A549 (cell line): ENCODE measurements around the gene SUGCT. TPM values are rescaled to one million over a fixed set of nuclear protein-coding genes. Genes with fewer than 3 reads are reported as not detected.

ENCODE experiments used
- ATAC-seq, 2 experiments: fragments of 200-7000 bp in 1 of 2; fragments of >200 bp in 1 of 2; cut with Nextera tagmentation in 1 of 2; cut with Tn5 transposase in 1 of 2; 3 replicates each; pipeline versions ENCODE4 v1.8.0 to v1.9.1; 2018 to 2020; ENCODE audit warnings: mild to moderate bottlenecking in 1 of 2, moderate library complexity in 1 of 2
- CTCF ChIA-PET: fragments of 300-600 bp; sonication (Branson Sonifier 250); formaldehyde crosslinking; extraction: SDS; loops from one replicate; lab custom pipeline; 2021; ENCODE audit warnings: antibody characterized with exemption, inconsistent platforms; lab: Yijun Ruan, JAX
- POLR2A ChIA-PET: fragments of 350-600 bp; formaldehyde crosslinking; extraction: SDS; loops from one replicate; lab custom pipeline; 2021; ENCODE audit warnings: antibody characterized with exemption, inconsistent platforms; lab: Yijun Ruan, JAX
- DNase-seq, 2 experiments: peaks; one replicate each; pipeline versions ENCODE4 v3.0.0 to v3.0.0-alpha.2; 2011 to 2016; ENCODE audit warnings: low read depth in 1 of 2, low spot score in 1 of 2
- FAIRE-seq: peaks from 2 replicates; lab custom pipeline; 2011; peaks lifted over from hg19 to GRCh38; lab: Jason Lieb, UNC
- H3K27ac ChIP-seq, 2 experiments: fragments of >200 bp; sonication (Bioruptor Twin); formaldehyde crosslinking; 3 replicates each; pipeline ENCODE4 v1.5.1; 2016 to 2017
- H3K4me1 ChIP-seq: fragments of >200 bp; sonication (Bioruptor Twin); formaldehyde crosslinking; 3 replicates; pipeline ENCODE4 v1.6.1; 2016
- H3K4me2 ChIP-seq: fragments of >200 bp; sonication (Bioruptor Twin); formaldehyde crosslinking; 3 replicates; pipeline ENCODE4 v1.6.1; 2016
- H3K4me3 ChIP-seq: fragments of >200 bp; sonication (Bioruptor Twin); formaldehyde crosslinking; 3 replicates; pipeline ENCODE4 v1.5.1; 2016
- H3K9me3 ChIP-seq: fragments of >200 bp; sonication (Bioruptor Twin); formaldehyde crosslinking; 3 replicates; pipeline ENCODE4 v1.6.1; 2016
- BCL3 ChIP-seq: fragments of >200 bp; sonication (Bioruptor Twin); formaldehyde crosslinking; IDR thresholded peaks from 3 replicates; pipeline ENCODE4 v1.6.1; 2016
- CBX2 ChIP-seq: fragments of 200-600 bp; sonication (generic); IDR thresholded peaks from 2 replicates; pipeline ENCODE4 v1.6.1; 2016; ENCODE audit warnings: low read depth, mild to moderate bottlenecking, borderline replicate concordance
- CHD2 ChIP-seq: fragments of 150-350 bp; IDR thresholded peaks from 2 replicates; pipeline ENCODE4 v1.6.1; 2014; ENCODE audit warnings: low read length; ENCODE audit not compliant: partially characterized antibody
- CHD4 ChIP-seq: fragments of 200-600 bp; sonication (generic); IDR thresholded peaks from 2 replicates; pipeline ENCODE4 v1.6.1; 2016; ENCODE audit warnings: antibody characterized with exemption, mild to moderate bottlenecking, borderline replicate concordance
- CTCF ChIP-seq: fragments of >200 bp; sonication (Bioruptor Twin); formaldehyde crosslinking; IDR thresholded peaks from 3 replicates; pipeline ENCODE4 v1.5.1; 2016
- FOSL2 ChIP-seq, 2 experiments: fragments of 450-650 bp in 1 of 2; fragments of >200 bp in 1 of 2; sonication (Bioruptor Twin) in 1 of 2; formaldehyde crosslinking; IDR thresholded peaks; 2 replicates each; pipeline versions ENCODE4 v1.5.0 to v1.6.1; 2016 to 2020; ENCODE audit warnings: mild to moderate bottlenecking in 1 of 2, moderate library complexity in 1 of 2
- GATA3 ChIP-seq: IDR thresholded peaks from 2 replicates; pipeline ENCODE4 v1.6.1; 2012; ENCODE audit warnings: borderline replicate concordance
- HEYL ChIP-seq: fragments of 250-450 bp; sonication (Bioruptor Pico); IDR thresholded peaks from 2 replicates; pipeline ENCODE4 v1.8.0; 2021; ENCODE audit warnings: mild to moderate bottlenecking, moderate library complexity
- HOXB13 ChIP-seq: fragments of 250-450 bp; sonication (Bioruptor Pico); IDR thresholded peaks from 2 replicates; pipeline ENCODE4 v1.5.0; 2020; ENCODE audit warnings: low read depth, mild to moderate bottlenecking, moderate library complexity
- HOXB5 ChIP-seq: fragments of 250-450 bp; sonication (Bioruptor Pico); IDR thresholded peaks from 2 replicates; pipeline ENCODE4 v1.5.0; 2020; ENCODE audit warnings: mild to moderate bottlenecking, moderate library complexity
- JUN ChIP-seq, 2 experiments: fragments of >200 bp; sonication (Bioruptor Twin); formaldehyde crosslinking; IDR thresholded peaks; 2 replicates in 1 of 2; 3 replicates in 1 of 2; pipeline ENCODE4 v1.6.1; 2016 to 2017
- JUNB ChIP-seq: fragments of >200 bp; sonication (Bioruptor Twin); formaldehyde crosslinking; IDR thresholded peaks from 2 replicates; pipeline ENCODE4 v1.6.1; 2016
- KDM5A ChIP-seq: fragments of 200-600 bp; sonication (generic); IDR thresholded peaks from 2 replicates; pipeline ENCODE4 v1.6.1; 2016; ENCODE audit warnings: antibody characterized with exemption, mild to moderate bottlenecking
- MAFK ChIP-seq: fragments of 450-650 bp; IDR thresholded peaks from 2 replicates; pipeline ENCODE4 v1.6.1; 2014; ENCODE audit not compliant: partially characterized antibody
- MAZ ChIP-seq: fragments of 150-350 bp; IDR thresholded peaks from 2 replicates; pipeline ENCODE4 v1.6.1; 2014; ENCODE audit warnings: antibody characterized with exemption, low read depth, low read length, borderline replicate concordance
- NPAS2 ChIP-seq: fragments of 250-450 bp; sonication (Bioruptor Pico); IDR thresholded peaks from 2 replicates; pipeline ENCODE4 v1.8.0; 2022; ENCODE audit warnings: mild to moderate bottlenecking, moderate library complexity, borderline replicate concordance
- POLR2AphosphoS2 ChIP-seq: conservative IDR thresholded peaks from 2 replicates; pipeline ENCODE4 v1.6.1; 2012; ENCODE audit warnings: low read length, improper control_type of control experiment, inconsistent platforms
- RAD21 ChIP-seq, 2 experiments: fragments of >200 bp in 1 of 2; sonication (Bioruptor Twin) in 1 of 2; formaldehyde crosslinking in 1 of 2; IDR thresholded peaks in 1 of 2; conservative IDR thresholded peaks in 1 of 2; 2 replicates in 1 of 2; 3 replicates in 1 of 2; pipeline ENCODE4 v1.6.1; 2012 to 2018; ENCODE audit warnings: inconsistent platforms in 1 of 2
- RCOR1 ChIP-seq: fragments of 150-350 bp; IDR thresholded peaks from 2 replicates; pipeline ENCODE4 v1.6.1; 2014; ENCODE audit warnings: antibody characterized with exemption, low read length, low read depth
- SREBF2 ChIP-seq: fragments of 450-650 bp; IDR thresholded peaks from 2 replicates; pipeline ENCODE4 v1.6.1; 2014; ENCODE audit warnings: mild to moderate bottlenecking, moderate library complexity
- TP53 ChIP-seq: fragments of 250-450 bp; sonication (Bioruptor Pico); IDR thresholded peaks from 2 replicates; pipeline ENCODE4 v1.5.0; 2021; ENCODE audit warnings: mild to moderate bottlenecking, moderate library complexity
- ZFP36 ChIP-seq: fragments of 450-650 bp; IDR thresholded peaks from 2 replicates; pipeline ENCODE4 v1.6.1; 2014; ENCODE audit warnings: borderline replicate concordance; ENCODE audit not compliant: partially characterized antibody
- WGBS: methylation state at CpG from one replicate; pipeline ENCODE4 v1.1.6; 2017; ENCODE audit errors: missing lambda C conversion rate; 5-methylcytosine and 5-hydroxymethylcytosine counted together
- polyA plus RNA-seq, 4 experiments: library from polyadenylated mRNA; depleted of rRNA in 3 of 4; stranded (reverse); fragments of >200 nt; fragmentation: RNase III in 1 of 4; extraction: RNeasy Plus Mini Kit Qiagen cat#74134 plus additional on column Dnase treatment in 1 of 4; gene quantifications; 2 replicates in 3 of 4; 3 replicates in 1 of 4; pipeline ENCODE4 v1.2.3, GENCODE V29; 2011 to 2017
- TF ChIP-seq, protein P1 (sequence below): fragments of >200 bp; sonication (Bioruptor Twin); formaldehyde crosslinking; IDR thresholded peaks from 2 replicates; pipeline ENCODE4 v1.6.1; 2016
- TF ChIP-seq, protein P2 (sequence below): IDR thresholded peaks from 2 replicates; pipeline ENCODE4 v1.6.1; 2012
- TF ChIP-seq, protein P3 (sequence below): fragments of 450-650 bp; IDR thresholded peaks from 2 replicates; pipeline ENCODE4 v1.6.1; 2014; ENCODE audit warnings: antibody characterized with exemption

SUGCT gene
- polyA plus RNA-seq, 2 of the 4 experiments (the other 2 are of a cell fraction), result 1.4 to 1.6 TPM

DNA sequence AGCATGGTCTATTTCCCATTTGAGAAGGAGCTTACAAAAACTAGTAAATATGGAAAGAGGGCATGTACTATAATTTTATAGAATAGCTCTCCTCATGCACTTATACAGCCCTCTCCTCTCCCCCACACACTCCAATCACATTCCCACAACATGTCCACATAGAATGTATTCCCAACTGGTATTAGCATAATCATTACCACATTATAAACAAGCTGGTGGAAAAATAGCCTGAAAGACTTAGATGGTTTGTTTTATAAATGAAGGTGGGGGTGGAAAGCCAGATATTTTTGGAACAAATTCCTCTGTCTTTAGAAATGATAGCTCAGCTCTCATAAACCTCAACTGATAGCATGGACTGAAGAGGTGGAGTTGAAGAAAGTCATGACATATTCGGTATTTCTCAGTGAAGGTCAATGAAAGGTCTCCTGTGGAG is 410.1 kb downstream of the SUGCT start:
- ChIA-PET CTCF (interaction anchor here (0.6 kb wide), 1 partner anchor 172 kb away, joined by 3 read pairs; no protein-coding TSS in a partner anchor), POLR2A (no interaction called here)
- DNase-seq, result no peak
- no peak overlapping the region for H3K4me2 ChIP-seq
- no peak for FAIRE-seq
- no peaks in the 10 kb centered on the region for H3K4me1 ChIP-seq
- ATAC-seq, result no peak
- no peak overlapping the region for H3K27ac ChIP-seq
- no peak overlapping the region for H3K4me3 ChIP-seq
- no peaks in the 10 kb centered on the region for H3K9me3 ChIP-seq
- 0% methylated on average over 1 of the region's 1 CpG for WGBS
- no peak for TF ChIP-seq GATA3
- no peak for TF ChIP-seq HOXB13 (CRISPR knock-in tag)
- no peak for TF ChIP-seq HEYL (CRISPR knock-in tag)
- no peak for TF ChIP-seq CHD4
- no peak for TF ChIP-seq ZFP36
- TF ChIP-seq KDM5A, result no peak
- TF ChIP-seq POLR2AphosphoS2, result no peak
- TF ChIP-seq, protein P1, sequence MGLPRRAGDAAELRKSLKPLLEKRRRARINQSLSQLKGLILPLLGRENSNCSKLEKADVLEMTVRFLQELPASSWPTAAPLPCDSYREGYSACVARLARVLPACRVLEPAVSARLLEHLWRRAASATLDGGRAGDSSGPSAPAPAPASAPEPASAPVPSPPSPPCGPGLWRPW, result no peak
- TF ChIP-seq, protein P2, sequence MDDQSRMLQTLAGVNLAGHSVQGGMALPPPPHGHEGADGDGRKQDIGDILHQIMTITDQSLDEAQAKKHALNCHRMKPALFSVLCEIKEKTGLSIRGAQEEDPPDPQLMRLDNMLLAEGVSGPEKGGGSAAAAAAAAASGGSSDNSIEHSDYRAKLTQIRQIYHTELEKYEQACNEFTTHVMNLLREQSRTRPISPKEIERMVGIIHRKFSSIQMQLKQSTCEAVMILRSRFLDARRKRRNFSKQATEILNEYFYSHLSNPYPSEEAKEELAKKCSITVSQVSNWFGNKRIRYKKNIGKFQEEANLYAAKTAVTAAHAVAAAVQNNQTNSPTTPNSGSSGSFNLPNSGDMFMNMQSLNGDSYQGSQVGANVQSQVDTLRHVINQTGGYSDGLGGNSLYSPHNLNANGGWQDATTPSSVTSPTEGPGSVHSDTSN, result no peak
- TF ChIP-seq HOXB5 (CRISPR knock-in tag), result no peak
- TF ChIP-seq CHD2, result no peak
- no peak for TF ChIP-seq TP53 (CRISPR knock-in tag)
- TF ChIP-seq, protein P3, sequence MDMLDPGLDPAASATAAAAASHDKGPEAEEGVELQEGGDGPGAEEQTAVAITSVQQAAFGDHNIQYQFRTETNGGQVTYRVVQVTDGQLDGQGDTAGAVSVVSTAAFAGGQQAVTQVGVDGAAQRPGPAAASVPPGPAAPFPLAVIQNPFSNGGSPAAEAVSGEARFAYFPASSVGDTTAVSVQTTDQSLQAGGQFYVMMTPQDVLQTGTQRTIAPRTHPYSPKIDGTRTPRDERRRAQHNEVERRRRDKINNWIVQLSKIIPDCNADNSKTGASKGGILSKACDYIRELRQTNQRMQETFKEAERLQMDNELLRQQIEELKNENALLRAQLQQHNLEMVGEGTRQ, result no peak
- TF ChIP-seq NPAS2 (CRISPR knock-in tag), result no peak
- TF ChIP-seq RCOR1, result no peak
- no peak for TF ChIP-seq FOSL2 (IDR thresholded peaks at IDR 0.05)
- no peak for TF ChIP-seq FOSL2 (CRISPR knock-in tag; IDR thresholded peaks at IDR 0.05)
- no peak for TF ChIP-seq CBX2
- TF ChIP-seq MAFK, result no peak
- no peak for TF ChIP-seq BCL3
- TF ChIP-seq JUNB, result no peak

GRCh38 chr7:40545739-40546138 is 410.9 kb downstream of the SUGCT start:
- no peak for TF ChIP-seq RCOR1
- TF ChIP-seq MAZ, result no peak
- no peak for TF ChIP-seq SREBF2
- TF ChIP-seq JUN (IDR thresholded peaks at IDR 0.05), result no peak
- no peak for TF ChIP-seq RAD21 (conservative IDR thresholded peaks at IDR 0.05 in 1 of 2, IDR thresholded peaks at IDR 0.05 in 1 of 2)
- TF ChIP-seq CTCF, result no peak
- Histone ChIP-seq H3K4me2 (no peak overlapping the region), H3K9me3 (no peaks in the 10 kb centered on the region), H3K27ac (no peak overlapping the region), H3K4me3 (no peak overlapping the region), H3K4me1 (no peaks in the 10 kb centered on the region)
- FAIRE-seq (no peak), DNase-seq (no peak), ATAC-seq (no peak)
- ChIA-PET CTCF (no interaction called here), POLR2A (no interaction called here)
